Measurements from ENCODE around the gene AZIN2.
A peak's percentile ranks its signal among the peaks of the same experiment; 100 is the strongest.
"Not testable (repeated sequence)": the region's sequence is repeated elsewhere in the genome, so short reads cannot be mapped to it uniquely, and the experiment has no call there.

AZIN2 gene

DNA sequence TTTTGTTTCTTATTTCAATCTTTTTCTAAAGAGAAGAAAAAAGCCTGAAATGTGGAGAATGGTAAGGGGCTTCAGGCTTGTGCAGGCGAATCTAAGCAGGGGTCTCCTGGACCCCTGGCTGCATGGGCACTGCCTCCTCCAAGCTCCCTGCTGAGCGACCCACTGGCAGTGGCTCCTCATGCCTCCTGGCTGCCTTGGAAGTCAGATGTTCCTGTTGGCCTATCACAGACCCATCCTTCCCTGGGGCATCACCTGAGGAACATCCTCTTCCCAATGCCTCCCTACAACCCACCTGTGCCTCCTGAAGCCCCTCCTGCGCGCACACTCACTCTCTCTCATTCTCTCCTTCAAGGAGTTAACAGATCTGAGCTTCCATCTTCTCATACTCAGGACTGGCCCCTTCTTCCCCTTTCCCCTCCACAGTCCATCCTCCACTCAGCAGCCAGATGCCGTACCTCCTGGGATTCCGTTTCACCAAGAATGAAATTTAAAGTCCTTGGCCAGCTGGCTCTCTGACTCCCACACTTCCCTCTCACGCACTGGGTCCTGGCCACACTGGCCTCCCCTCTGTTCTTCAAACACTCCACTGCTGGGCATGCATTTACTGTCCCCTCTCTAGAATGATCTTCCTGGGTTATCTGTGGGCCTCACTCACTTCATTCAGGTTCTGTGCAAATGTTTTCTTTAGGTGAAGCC, 41.7 kb downstream of the AZIN2 start:
- peaks cover 38% of the 10 kb centered on the region for H3K4me1 Mint-ChIP-seq
- H3K9me3 Mint-ChIP-seq: no peaks in the 10 kb centered on the region
- peaks cover 7% of the 10 kb centered on the region for H3K36me3 Mint-ChIP-seq (ENCODE audit: low read depth)
- H3K27ac Mint-ChIP-seq: peak overlapping the region; percentile 7 to 88 (median 68)
- TF ChIP-seq CTCF (IDR thresholded peaks at IDR 0.05; ENCODE audit: unreplicated experiment in 3 of 3): no peak
- H3K4me3 Mint-ChIP-seq: peak overlapping the region in 1 of 3 experiments; percentile 11
- no peaks in the 10 kb centered on the region for H3K27me3 Mint-ChIP-seq (ENCODE audit: low read depth)

GRCh38 chr1:33123266-33123665, 42.3 kb downstream of the AZIN2 start:
- Mint-ChIP-seq H3K27ac (peak overlapping the region; percentile 7 to 88 (median 68)), H3K4me1 (peaks cover 36% of the 10 kb centered on the region), H3K4me3 (peak overlapping the region in 1 of 3 experiments; percentile 4), H3K9me3 (no peaks in the 10 kb centered on the region), H3K27me3 (ENCODE audit: low read depth) (no peaks in the 10 kb centered on the region), H3K36me3 (ENCODE audit: low read depth) (peaks cover 7% of the 10 kb centered on the region)
- no peak for TF ChIP-seq CTCF (IDR thresholded peaks at IDR 0.05; ENCODE audit: unreplicated experiment in 3 of 3)

DNA sequence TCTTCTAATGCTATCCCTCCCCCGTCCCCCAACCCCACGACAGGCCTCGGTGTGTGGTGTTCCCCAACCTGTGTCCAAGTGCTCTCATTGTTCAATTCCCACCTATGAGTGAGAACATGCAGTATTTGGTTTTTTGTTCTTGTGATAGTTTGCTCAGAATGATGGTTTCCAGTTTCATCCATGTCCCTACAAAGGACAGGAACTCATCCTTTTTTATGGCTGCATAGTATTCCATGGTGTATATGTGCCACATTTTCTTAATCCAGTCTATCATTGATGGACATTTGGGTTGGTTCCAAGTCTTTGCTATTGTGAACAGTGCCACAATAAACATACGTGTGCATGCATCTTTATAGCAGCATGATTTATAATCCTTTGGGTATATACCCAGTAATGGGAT, 43.7 kb downstream of the AZIN2 start:
- H3K27me3 Mint-ChIP-seq (ENCODE audit: low read depth); H3K9me3 Mint-ChIP-seq; H3K36me3 Mint-ChIP-seq (ENCODE audit: low read depth); H3K4me3 Mint-ChIP-seq; H3K27ac Mint-ChIP-seq: not testable (repeated sequence)
- peaks cover 24% of the 10 kb centered on the region for H3K4me1 Mint-ChIP-seq

- TF ChIP-seq CTCF (IDR thresholded peaks at IDR 0.05; ENCODE audit: unreplicated experiment in 3 of 3): no peak
- H3K4me1 Mint-ChIP-seq: peaks cover 32% of the 10 kb centered on the region
- H3K4me3 Mint-ChIP-seq: peak overlapping the region; percentile 95 to 98 (median 98)
- peaks cover 13% of the 10 kb centered on the region for H3K36me3 Mint-ChIP-seq (ENCODE audit: low read depth)
- no peaks in the 10 kb centered on the region for H3K27me3 Mint-ChIP-seq (ENCODE audit: low read depth)
- H3K27ac Mint-ChIP-seq: peak overlapping the region; percentile 93 to 99 (median 97)
- H3K9me3 Mint-ChIP-seq: peaks cover 5% of the 10 kb centered on the region
Measured at GRCh38 chr1:33126411-33127000, 45.6 kb downstream of the AZIN2 start.

GRCh38 chr1:33127001-33127823, 46.3 kb downstream of the AZIN2 start:
- Mint-ChIP-seq H3K4me3 (peak overlapping the region; percentile 95 to 98 (median 98)), H3K4me1 (peaks cover 29% of the 10 kb centered on the region), H3K36me3 (ENCODE audit: low read depth) (peaks cover 13% of the 10 kb centered on the region), H3K27me3 (ENCODE audit: low read depth) (no peaks in the 10 kb centered on the region), H3K9me3 (peaks cover 5% of the 10 kb centered on the region), H3K27ac (peak overlapping the region; percentile 93 to 99 (median 97))
- TF ChIP-seq CTCF (IDR thresholded peaks at IDR 0.05; ENCODE audit: unreplicated experiment in 3 of 3): peak; percentile 92 to 95 (median 95)

- peaks cover 13% of the 10 kb centered on the region for H3K36me3 Mint-ChIP-seq (ENCODE audit: low read depth)
- H3K4me1 Mint-ChIP-seq: peaks cover 19% of the 10 kb centered on the region
- TF ChIP-seq CTCF (IDR thresholded peaks at IDR 0.05; ENCODE audit: unreplicated experiment in 3 of 3): no peak
- peaks cover 5% of the 10 kb centered on the region for H3K9me3 Mint-ChIP-seq
- H3K4me3 Mint-ChIP-seq: peak overlapping the region in 2 of 3 experiments; percentile 18 to 30
- peak overlapping the region in 1 of 3 experiments; percentile 21 for H3K27ac Mint-ChIP-seq
- no peaks in the 10 kb centered on the region for H3K27me3 Mint-ChIP-seq (ENCODE audit: low read depth)
Measured at GRCh38 chr1:33128781-33129180, 47.8 kb downstream of the AZIN2 start.

Measured in nephron (organoid).